GM19025 (cell line): ENCODE results near the gene PARVA.

Experiments used
- ATAC-seq: cut with Tn5 transposase; IDR thresholded peaks from one replicate; pipeline ENCODE4 v1.9.1; 2021; ENCODE audit warnings: mild to moderate bottlenecking, low read depth, moderate library complexity; ENCODE audit not compliant: unreplicated experiment

The PARVA gene

DNA sequence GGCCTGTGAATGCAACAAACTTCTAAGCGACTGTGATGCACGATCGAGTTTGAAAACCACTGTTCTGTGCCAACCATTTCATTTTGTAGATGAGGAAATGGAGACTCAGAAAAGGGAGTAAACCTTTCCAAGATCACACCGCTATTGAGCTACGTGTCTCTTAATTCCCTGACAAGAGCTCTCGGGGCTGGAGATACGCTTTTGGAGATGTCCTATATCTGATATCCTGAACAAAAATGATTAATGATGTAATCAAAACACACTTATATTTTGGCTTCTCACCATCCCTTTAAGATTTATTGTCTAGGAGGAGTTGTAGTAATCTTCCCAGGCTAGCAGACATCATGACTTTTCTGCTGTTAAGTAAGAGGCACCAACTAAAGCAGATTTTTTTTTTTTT lies 1.7 kb upstream of the PARVA start:
- ATAC-seq, result no peak

DNA sequence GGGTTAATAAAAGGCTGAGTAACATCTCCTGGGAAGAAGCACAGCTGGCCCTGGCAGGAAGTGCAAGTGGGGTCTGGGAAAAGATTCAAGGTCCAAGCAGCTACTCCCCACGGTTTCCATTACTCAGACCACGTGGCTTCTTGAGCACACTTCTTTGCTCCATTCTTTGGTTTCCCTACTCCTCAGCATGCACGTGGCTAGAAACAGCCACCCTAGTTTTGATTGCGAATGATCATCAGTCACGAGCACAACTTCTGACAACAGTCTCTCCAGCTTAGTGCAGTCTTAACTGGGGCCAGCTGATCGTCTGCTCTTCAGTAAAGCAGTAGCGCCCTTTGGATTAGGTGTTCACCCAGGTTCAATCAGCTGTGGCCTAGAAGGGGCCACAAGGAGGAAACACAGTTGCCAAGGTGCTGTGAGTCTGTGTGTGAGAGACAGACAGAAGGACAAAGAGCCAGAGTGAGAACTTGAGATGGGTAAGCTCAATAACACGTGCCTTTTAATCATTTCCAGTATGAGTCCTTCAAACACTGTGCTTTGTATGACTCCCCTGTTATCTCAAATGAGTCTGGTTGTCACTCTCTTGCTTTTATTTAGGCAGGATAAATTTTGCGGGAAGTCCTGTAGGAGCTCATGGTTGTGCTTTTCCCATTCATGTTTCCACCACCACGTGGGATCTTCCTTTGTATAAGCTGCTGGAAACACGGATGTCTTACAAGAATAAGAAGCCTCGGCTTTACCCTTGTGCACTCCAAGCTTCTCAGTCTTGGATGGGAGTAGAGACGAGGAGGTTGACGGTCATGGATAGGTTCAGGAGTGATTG lies 901 bp upstream of the PARVA start:
- ATAC-seq, result no peak

DNA sequence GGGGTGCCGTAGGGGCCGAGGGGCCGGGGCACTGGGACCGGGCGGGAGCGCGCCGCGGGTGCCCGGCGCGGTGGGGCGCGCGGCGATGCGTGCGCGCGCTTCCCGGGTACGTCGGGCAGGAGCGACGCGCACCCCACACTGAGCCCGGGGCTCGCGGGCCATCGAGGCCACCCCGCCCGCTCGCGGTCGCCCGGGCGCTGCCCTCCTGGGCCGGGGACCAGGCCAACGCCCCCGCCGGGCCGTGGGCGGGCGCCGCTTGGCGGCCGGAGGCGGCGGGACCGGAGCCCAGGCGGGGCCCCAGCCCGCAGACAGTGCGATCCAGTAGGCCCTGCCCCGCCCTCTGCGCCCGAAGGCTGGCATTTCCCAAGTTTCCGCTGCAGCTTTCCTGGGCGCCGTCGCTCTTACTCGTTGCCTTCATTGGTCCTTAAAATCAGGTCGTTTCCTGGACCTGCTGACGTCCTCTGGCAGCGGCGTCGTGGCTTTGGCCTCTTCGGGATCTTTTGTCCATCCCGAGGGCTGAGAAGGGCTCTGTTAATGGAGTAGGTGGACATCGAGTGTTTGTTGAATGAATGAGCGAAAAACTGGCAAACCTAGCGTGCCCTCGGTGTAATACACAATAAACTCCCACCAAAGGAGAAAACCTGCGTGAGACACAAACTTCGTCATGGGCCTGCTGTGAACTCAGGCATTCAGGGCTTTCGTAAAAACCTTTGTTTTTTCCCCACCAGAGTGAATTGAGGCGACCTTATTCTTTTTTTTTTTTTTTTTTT lies 638 bp downstream of the PARVA start:
- ATAC-seq, result no peak

DNA sequence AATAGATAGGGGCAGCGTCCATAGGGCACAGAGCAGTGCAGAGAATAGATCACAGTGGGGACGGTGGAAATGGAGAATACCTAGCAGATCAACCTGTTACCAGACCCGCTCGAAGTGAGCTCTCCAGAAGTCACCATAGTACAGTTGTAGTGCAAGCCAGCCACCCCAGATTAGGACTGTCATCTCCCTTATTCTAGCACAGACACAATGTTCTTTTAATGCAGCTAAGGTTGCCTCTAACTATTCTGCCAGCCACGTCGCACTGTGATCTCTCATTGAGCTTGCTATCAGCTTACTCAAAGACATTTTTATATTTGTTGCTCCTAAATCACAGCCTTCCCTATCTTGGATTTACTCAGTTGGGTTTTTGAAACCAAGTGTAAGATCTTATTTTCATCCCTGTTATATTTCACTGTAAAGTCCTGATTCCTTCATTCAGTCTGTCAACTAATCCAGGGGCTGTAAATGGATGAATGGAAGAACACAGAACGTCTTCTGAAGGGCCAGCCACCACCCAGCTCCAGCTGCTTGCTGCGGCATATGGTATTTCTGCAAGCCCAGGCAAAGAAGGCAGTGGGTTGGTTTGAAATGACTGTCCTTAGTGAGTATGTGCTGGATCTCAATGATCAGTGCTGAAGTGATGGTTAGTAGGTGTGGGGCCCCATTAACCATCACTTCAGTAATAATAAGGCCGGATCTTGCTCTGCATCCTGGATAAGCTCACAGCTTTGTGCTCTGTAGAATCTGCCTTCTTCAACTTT lies 3.4 kb downstream of the PARVA start:
- ATAC-seq, result no peak

DNA sequence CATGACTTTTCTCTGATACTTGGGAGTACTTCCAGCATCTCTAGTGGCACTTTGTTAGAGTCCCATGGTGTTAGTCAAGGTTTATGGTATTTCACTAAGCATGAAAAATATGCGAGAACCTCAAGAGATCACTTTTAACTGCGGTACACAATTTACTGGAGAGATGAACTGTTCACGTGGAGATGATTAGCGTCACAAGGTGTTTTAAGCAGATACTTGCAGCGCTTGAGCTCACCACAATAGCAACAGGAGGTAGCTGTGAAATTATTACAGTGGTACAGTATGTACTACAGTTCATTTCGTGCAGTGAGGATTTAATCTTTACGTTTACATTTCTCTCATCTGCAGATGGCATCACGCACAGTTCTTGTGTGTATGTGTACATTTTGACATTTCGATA lies 4.5 kb downstream of the PARVA start:
- no peak for ATAC-seq

DNA sequence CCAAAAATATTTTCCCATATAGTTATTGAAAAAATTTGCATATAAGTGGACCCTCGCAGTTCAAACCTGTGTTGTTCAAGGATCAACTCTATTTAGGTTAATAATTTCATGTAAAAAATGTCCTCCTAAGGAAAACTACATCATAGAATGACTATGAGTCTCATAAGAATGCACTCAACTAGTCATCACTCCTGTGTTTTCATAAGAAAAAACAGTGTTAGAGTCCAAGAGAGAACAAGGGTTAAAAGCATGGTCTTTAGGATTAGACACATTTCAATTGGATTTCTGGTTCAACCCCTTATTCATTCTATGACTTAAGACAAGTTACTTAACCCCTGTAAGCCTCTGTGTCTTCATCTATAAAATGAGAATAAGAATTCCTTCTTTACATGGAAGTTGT lies 5.1 kb downstream of the PARVA start:
- ATAC-seq, result no peak

DNA sequence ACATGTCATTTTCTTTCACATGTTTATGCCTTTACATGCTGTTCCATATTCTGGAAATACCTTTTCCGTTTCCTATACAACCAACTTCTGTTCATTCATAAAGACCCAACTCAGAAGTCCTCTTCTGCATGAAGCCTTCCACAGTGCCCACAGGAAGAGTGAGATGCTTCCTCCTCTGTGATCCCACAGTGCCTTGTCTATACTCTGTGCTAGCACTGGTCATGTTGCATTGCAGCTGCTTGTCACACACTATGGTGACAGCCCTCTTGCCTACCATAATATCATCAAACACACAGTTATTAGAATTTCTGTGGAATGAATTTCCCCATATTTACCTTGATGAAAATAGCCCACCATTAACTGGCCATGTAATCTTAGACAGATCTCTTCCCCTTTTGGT lies 8.9 kb downstream of the PARVA start:
- no peak for ATAC-seq

DNA sequence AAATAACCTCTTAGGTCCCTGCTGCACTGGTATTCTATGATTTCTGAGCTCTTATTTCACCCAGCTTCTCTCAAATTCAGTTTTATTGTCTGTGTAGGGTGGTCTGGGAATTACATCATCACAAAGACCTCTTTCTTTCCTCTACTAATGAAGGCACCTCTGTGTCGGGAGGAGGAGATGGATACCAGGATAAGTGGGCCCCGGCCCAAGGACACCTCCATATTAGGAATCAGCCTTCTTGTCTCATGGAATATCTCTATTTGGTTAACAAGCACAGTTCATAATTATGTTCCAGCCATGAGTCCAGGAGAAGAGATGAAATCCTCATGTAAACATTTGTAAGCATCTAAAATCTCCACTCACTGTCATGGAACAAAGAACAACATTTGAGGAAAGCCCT lies 9.4 kb downstream of the PARVA start:
- no peak for ATAC-seq

DNA sequence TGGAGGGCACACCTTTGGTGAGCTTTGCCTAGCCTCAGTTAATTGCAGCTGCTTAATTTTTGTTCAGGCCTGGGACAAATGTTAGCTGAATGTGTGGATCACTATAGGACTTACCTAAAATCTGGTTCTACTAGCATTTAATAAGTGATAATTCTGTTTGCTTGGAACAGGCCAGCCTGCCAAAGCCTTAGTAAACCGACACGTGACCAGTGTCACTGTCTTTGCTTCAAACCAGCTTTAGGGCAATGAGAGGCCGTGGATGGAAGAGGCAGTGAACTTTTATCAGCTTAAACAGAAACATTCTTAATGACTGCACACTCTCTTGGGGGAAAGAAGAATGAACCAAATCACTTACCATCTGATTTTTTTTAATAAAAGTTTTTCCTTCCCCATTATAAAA lies 10.8 kb downstream of the PARVA start:
- ATAC-seq, result no peak

DNA sequence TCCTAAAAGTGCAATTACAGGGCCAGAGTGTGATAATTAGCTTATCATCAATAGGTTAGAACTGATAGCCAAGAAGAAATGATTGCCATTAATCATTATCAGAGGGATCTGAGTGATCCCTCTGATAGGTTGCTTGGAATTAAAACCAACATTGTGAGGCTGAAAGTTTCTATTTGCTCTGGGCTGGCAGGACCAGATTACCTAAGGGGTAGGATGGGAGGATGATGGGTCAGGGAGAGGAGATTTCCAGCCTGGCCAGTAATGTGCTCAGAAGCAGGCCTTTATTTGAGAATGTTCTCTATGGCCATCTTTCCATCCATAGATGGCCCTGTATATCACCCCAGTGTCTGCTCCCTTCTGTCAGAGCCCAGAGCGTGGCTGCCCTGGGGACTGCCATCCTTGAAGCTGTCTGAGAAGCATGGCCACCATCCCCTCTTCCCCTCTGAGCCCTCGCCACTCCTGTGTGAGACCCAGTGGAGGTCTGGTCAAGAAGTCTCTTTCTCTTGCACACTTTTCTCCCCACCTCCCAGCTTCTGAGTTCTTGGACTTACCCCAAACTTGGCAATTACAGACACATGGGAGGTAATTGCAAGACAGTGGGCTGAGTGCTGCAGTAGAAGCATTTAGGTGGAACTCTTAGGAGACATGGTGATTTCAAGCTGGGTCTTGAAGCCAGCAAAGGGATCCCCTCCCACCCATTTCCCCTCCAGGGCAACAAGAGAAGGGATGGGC lies 11.7 kb downstream of the PARVA start:
- ATAC-seq, result no peak

DNA sequence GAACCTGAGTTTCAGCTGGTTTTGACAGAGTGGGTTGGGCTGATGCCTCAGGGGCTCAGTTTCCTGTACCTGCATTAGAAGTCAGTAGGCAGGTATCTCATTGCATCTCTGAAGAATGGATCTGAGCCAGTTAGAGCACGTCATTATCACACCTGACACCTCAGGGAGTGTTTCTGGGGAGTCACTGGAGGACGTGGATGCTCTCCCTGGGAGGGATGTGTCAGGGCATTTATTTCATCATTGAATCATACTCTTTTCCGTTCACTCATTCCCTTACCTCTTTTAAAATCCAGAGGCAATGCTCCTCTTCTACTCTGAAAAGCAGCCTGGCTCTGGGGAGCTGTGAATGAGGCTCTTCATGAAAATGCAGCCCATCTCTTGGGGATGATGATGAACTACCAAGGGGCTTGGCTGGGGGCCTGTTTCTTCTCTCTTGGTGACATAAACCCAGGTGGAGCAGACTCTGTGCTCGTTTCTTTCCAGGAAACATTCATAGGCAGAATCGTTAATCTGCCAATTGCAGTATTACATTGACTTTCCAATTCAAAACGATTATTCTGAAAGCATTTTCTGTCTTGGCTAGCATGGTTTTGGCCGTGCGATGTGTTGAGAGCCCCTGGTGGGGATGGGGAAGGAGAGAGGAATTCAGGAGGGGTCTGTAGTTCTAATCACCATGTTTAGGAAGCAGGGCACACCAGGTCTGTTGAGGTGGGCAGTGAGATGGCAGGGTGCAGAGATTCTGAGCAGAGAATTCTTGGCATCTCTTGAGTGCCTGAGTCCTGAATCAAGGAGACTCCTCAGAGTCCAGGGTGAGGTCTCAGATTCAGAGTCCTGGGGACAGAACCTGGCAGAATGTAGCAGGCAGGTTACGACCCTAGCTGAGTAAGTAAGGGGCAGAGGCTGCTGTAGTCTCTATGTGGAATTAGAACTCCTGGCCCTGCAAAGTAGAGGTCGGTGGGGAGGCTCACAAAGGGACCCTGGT lies 12.6 kb downstream of the PARVA start:
- ATAC-seq, result no peak

DNA sequence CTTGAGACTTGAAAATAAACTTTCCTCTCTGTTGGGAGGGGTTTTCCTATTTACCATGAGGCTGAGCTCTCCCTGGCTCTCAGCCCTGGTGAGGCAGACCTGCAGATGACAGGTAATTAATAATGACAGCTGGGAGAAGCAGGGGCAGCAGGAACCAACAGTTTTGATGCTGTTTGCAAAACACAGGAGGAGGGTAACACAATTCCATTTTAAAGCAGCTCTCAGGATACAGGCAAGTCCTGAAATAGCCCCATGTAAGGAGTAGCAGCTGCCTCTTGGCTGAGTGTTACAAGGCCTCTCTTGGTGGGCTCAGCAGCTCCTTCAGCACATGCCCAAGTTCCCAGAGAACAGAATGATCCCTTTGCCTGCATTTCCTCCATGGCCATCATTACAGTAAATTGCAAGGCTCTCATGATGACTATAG lies 13.3 kb downstream of the PARVA start:
- ATAC-seq, result no peak

DNA sequence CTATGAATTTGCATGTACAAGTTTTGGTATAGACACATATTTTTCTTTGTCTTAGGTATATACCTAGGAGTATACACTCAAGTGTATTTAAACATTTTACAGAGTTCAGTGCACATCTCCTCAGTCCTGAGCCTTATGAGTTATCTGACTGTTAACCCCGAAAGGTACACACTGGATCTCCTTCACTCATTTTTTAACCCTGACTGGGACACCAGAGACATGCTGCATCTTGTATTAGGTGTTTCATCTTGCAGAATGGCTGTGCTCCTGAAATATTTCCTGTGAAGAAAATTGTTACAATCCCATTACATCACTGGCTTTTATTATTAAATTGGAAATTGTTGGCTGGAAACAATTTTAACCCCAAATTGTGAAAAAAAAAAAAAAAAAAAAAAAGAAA lies 15.3 kb downstream of the PARVA start:
- ATAC-seq, result no peak

DNA sequence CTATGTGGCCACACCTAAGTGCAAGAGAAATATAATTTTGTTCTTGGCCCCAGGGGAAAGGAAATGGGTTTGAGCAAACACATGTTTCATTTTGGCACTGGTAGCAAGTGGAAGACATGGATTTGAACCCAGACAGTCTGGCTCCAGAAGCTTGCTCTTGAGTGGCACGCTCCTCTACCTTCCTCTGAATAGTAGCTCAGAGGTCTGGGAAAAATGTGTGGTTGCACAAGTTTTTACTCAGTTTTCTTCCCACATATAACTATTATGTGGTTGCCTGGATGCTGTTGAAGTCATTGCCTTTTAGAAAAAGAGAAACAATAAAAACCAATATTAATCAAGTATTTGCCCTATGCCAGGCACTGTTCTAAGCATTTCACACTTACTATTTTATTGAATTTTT lies 16.3 kb downstream of the PARVA start:
- ATAC-seq, result no peak

DNA sequence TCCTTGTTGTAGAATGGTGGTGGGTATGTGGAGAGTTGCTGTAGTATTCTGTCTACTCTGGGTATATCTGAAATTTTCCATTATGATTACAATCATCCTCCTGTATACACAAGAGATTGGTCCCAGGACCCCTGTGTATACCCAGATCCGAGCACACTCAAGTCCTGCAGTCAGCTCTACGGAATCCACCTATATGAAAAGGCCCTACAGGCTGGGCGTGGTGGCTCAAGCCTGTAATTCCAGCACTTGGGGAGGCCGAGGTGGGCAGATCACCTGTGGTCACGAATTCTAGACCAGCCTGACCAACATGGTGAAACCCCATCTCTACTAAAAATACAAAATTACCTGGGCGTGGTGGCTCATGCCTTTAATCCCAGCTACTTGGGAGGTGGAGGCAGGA lies 17.2 kb downstream of the PARVA start:
- ATAC-seq, result no peak

DNA sequence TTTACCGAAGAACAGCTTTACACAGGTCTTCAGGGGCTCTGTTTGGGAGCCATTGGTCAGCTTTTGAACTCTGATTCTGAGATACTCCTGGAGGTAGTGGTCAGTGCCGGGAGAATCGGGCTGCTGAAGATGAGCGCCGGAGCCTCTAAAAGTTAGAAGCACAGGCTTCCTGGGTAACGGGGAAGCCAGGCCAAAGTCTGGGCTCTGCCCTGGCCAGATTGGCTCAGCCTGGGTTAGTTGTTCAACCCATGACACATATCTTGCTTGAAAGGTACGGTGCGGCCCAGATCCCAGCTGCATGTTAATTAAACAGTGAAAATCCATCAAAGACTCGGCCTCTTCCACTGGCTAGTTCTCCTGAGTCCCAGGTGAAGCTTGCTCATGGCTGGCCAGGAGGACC lies 18.0 kb downstream of the PARVA start:
- no peak for ATAC-seq

DNA sequence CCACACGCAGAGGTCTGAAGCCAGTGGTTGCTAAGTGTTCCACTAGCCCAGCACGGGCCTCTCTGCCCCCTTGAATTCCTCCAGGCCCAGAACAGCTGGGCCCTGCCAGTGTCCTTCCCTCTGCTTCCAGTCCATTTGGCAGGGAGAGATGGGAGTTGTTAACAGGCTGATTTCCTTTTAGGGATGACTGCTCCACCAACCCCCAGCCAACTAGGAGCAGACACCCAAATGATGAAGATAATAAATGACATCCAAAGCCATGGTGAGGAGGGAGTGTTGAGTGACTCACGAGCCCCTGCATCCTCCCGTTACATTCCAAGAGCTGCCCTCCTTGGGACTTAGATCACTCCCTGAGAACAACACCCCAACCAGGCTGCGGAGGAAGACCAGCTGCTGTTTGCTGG lies 20.6 kb downstream of the PARVA start:
- no peak for ATAC-seq

DNA sequence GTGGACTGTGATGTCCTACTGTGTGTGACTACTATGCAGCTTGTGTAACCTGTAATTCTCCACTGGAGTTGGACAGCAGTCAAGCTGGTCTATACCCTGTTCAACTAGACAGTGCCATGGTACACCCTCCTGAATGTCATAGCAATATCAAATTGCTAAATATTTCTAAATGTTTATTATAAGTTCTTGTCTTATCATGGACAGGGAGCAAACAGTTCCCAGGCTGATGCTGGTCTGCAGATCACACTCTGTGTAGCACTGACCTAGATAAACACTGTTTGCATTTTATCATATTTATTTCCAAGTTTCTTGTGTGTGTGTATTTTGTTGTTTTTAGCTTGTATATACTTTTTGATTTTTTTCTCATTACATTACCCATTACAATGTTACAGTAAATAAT lies 22.0 kb downstream of the PARVA start:
- ATAC-seq, result no peak

DNA sequence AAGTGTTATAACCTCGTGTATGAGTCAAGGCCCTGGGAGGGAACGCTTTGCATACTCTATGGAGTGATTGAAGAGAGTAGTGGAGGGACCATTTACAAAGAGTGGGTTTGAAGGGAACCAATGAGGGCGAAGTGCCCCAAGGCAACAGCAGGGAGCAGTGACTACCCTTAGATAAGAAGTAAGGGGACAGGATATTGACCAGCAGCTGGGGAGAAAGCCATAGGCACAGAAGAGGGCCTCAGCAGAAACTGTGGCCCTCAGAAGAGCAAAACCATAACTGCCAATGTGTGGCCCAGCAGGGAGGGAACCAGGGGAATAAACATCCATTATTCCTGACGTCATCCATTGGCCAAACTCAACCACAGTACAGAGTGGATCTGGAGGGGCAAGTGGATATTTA lies 24.7 kb downstream of the PARVA start:
- no peak for ATAC-seq
